Testis (tissue), 2 donors: Measurements from ENCODE around the gene MBD3L4.

Experiments
- CTCF ChIP-seq, 3 experiments: fragments of 450-650 bp in 2 of 3; fragments of 200-600 bp in 1 of 3; sonication (generic) in 1 of 3; IDR thresholded peaks; one replicate each; pipeline ENCODE4 v1.5.1; 2016 to 2019; ENCODE audit warnings: antibody characterized with exemption in 3 of 3, mild to moderate bottlenecking in 2 of 3, moderate library complexity in 1 of 3
- POLR2A ChIP-seq: fragments of 450-650 bp; IDR thresholded peaks from one replicate; pipeline ENCODE4 v1.6.1; 2017; ENCODE audit warnings: antibody characterized with exemption, mild to moderate bottlenecking, moderate library complexity

- TF ChIP-seq CTCF (IDR thresholded peaks at IDR 0.05) (no peak), POLR2A (no peak)
These were observed 26.3 kb downstream of the MBD3L4 start for GRCh38 chr19:7013678-7014077.
